Hematopoietic multipotent progenitor cell (in vitro differentiated cells): Measurements from ENCODE around the gene KLK8. TPM values are rescaled to one million over a fixed set of nuclear protein-coding genes. Genes with fewer than 3 reads are reported as not detected.
"Not testable (repeated sequence)": the region's sequence is repeated elsewhere in the genome, so short reads cannot be mapped to it uniquely, and the experiment has no call there.

ENCODE experiments used
- DNase-seq, 3 donors: peaks; one replicate each; pipeline ENCODE4 v3.0.0-alpha.2; 2011 to 2015; ENCODE audit warnings: low read depth in 2 of 3, low spot score in 2 of 3
- total RNA-seq: library from RNA; depleted of rRNA; stranded (reverse); fragments of >200 nt; gene quantifications from one replicate; pipeline ENCODE4 v1.2.3, GENCODE V29; 2012

Gene KLK8
- total RNA-seq, 1 donor: not detected

DNA sequence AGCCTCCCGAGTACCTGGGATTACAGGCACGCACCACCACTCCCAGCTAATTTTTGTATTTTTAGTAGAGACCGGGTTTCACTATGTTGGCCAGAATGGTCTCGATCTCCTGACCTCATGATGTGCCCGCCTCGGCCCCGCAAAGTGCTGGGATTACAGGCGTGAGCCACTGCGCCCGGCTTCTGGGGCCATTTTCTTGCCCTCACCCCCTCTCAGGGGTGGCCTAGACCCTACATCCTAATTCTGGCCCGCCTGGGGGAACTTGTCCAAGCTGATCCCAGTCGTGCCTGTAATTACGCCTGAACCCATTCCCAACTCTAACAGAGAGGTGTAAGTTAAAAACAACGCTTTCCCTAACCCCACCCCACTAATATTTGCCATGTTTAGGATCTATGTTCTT, 17.0 kb downstream of the KLK8 start:
- not testable (repeated sequence) for DNase-seq

- DNase-seq: no peak
These were observed 17.6 kb downstream of the KLK8 start, which contains the start of gene KLK7 for GRCh38 chr19:50983625-50984292. KLK7 (minus strand) TSS chr19:50983917; CDS start chr19:50982399, 1,518 bp downstream.

- DNase-seq: no peak
These were observed 19.2 kb downstream of the KLK8 start for GRCh38 chr19:50982186-50982585.

GRCh38 chr19:50981587-50982146, 19.7 kb downstream of the KLK8 start:
- DNase-seq: no peak

DNA sequence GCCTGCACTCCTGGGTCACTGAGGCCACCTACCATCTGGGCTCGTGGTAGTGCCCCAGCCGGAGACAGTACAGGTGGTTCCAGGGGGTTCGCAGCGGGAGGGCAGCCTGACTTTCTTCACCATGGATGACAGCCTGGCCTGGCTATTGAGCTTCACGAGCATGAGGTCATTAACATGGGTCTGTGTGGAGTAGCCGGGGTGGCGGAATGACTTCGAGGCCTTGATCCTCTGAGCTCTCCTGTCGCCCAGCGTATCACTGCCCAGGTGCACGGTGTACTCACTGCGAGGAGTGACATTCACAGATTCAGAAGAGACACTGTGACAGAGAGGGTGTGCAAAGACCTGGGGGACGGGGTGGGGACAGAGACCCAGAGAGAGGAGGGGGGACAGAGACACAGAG, 21.2 kb downstream of the KLK8 start:
- DNase-seq: no peak

DNA sequence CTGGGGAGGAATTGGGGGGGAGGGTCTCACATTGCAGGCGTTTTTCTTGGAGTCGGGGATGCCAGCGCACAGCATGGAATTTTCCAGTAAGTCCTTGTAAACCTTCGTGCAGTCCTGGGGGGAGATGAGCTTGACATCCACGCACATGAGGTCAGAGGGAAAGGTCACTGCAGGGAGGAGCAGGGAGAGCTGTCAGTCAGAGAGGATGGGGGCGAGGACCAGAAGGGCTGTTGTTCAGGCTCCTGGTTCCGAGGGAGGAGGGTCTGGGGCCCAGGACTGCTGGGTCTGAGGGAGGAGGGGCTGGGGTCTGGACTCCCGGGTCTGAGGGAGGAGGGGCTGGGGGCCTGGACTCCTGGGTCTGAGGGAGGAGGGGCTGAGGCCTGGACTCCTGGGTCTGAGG, 21.6 kb downstream of the KLK8 start:
- DNase-seq: no peak

GRCh38 chr19:50978772-50979390, 22.5 kb downstream of the KLK8 start:
- DNase-seq: no peak

DNA sequence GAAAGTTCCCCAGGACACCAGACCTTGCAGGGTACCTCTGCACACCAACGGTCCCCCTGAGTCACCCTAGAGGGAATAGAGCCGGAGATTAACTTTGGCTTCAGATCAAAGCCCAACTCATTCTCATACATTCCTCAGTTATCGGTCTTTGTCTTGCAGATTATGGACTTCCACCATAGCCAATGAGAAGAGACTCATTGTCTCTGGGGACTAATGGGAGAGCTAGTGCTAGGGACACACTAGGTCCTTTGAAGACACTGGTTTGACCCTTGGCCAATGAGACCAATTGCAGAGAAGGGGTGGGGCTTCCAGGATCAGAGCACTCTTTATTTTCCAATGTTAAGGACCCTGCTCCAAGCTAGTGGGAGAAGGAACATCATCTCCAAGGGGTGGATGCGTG, 23.8 kb downstream of the KLK8 start:
- no peak for DNase-seq

DNA sequence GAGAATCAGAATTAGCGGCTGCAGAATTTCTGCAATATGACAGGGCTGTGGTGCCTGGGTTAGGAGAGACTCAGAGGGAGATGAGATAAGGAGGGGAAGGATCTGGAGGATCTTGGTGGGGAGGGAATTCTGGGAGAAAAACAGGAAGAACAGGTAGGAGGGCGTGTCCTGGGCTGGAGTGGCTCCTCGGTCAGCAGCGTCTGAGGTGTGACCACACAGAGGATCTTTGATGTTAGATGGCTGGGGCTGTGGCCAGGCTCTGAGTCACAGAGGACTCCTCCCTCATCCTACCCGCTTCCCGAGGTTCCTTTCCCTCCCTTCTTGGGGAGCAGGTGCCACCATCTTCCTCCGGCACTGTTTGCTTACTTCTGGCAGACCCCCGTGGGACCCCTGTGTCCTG, 25.6 kb downstream of the KLK8 start:
- no peak for DNase-seq

- no peak for DNase-seq
These were observed 26.5 kb downstream of the KLK8 start for GRCh38 chr19:50974702-50975556.

GRCh38 chr19:50972795-50973376, 28.5 kb downstream of the KLK8 start:
- DNase-seq: no peak

DNA sequence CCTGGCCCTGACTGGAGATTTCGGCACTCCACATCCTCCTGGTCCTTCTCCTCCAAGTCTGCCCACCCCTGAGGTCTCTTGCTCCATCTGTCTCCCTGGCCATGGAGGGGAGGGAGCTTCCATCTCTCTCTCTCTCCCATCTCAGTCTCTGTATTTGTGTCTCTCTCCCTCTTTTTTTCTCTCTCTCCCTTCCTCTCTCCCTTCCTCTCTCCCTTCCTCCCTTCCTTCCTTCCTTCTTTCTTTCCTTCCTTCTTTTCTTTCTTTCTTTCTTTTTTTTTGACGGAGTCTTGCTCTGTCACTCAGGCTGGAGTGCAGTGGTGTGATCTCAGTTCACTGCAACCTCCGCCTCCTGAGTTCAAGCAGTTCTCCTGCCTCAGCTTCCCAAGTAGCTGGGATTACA, 31.6 kb downstream of the KLK8 start:
- not testable (repeated sequence) for DNase-seq

DNA sequence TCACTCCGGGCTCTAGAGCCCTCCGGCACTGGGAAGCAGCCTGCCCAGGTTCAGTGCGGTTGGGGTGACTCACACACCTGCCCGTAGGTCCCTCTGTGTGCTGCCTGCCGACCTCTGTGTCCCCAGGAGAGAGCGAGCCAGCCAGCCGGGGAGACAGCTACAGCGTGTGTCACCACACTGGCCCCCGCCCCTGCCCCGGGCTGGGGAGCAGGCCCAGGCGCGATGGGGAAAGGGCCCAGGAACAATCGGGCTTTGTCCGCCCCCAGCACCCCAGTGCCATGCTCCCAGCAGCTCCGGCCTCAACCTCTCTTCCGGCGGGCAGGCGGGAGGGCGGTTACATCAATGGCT, 32.0 kb downstream of the KLK8 start, which contains the start of gene KLK6:
TSS of gene KLK6 (minus strand) at position 179 of the 348 bp plus-strand sequence. CDS start 1,487 bp downstream, outside the sequence.
- DNase-seq: no peak

DNA sequence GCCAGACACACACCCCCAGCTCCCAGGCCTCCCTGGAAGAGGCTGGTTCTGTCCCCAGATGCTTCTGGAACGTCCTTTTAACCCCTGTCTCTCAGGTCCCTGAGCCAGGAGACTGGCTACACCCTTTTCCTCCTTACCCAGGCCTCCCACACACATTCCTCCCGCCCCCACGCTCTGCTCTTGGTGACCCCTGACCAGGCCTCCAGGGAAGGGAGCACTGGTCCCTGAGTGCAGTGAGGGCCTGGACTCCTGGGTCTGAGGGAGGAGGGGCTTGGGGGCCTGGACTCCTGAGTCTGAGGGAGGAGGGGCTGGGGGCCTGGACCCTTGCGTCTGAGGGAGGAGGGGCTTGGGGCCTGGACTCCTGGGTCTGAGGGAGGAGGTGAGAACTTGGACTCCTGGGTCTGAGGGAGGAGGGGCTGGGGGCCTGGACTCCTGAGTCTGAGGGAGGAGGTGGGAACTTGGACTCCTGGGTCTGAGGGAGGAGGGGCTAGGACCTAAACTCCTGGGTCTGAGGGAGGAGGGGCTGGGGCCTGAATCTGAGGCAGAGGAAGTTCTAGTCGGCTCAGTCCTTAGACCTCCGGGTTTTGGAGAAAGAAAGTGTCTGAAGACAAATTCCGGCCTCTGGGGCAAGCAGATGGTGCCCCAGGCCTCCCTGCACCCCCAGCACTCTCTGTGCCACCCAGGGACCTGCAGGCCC, 32.5 kb downstream of the KLK8 start:
- no peak for DNase-seq

DNA sequence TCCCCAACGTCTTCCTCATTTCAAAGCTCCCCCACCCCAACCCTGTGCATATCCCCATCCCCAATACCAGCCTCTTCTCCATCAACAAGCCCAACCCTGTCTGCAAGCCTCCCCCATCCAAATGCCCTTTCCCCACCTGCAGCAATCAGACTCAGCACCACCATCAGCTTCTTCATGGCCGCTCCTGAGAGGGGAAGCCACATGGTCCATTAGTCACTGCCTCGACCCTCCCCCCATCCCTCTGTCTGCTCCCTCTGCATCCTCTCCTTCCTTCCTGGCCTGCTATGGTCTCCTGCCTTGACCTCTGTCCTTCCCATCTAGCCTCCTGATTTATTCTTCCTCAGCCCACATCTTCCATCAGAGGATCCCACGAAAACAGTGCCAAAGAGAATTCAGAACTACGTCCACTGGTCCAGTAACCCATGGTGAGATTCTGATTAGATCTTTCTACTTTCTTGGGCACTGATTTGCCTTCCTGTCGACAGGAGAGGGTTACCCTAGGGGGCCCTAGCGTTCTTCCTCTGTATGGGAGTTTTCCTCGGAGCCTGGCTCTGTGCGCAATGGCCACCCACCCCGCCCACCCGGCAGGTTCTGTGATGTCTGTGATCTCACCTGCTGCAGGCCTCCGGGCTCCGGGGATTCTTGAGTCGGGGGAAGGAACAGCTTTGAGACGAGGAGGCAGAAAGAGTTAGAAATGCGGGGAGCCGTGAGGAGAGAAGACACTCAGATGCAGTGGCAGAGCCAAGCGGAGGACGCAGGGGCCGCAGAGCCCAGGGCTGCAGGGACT, 33.3 kb downstream of the KLK8 start:
- DNase-seq: no peak

DNA sequence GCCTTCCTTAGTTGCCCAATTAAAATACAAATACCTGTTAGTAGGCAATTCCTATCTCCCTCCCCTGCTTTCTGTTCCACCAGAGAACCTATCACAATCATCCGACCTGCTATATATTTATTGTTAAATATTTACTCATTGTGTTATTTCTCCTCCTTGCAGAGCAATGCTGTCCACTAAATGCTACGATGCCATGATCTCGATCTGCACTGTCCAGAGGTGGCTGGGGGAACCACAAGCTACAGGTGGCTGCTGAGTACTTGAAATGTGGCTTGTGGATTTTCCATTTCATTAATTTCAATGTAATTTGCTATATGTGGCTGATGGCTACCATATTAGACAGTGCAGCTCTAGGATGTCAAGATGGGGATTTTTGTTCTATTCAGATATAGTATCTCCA, 37.1 kb downstream of the KLK8 start:
- no peak for DNase-seq

- no peak for DNase-seq
These were observed 38.0 kb downstream of the KLK8 start for GRCh38 chr19:50963381-50963780.

DNA sequence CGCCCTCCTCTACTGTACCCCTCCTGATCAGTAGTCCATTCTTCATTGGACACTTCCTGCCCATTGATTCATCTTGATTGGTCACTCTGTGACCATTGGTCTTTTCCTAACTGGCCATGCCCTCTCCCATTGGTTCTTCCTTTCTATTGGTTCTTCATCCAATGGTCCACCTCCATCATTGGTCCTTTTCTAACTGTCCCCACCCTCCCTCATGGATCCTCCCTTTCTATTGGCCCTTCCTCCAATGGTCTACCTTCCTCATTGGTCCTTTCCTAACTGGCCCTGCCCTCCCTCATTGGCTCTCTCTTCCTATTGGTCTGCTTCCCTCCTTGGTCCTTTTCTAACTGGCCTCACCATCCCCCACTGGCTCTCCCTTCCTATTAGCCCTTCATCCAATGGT, 39.2 kb downstream of the KLK8 start:
- DNase-seq: no peak

DNA sequence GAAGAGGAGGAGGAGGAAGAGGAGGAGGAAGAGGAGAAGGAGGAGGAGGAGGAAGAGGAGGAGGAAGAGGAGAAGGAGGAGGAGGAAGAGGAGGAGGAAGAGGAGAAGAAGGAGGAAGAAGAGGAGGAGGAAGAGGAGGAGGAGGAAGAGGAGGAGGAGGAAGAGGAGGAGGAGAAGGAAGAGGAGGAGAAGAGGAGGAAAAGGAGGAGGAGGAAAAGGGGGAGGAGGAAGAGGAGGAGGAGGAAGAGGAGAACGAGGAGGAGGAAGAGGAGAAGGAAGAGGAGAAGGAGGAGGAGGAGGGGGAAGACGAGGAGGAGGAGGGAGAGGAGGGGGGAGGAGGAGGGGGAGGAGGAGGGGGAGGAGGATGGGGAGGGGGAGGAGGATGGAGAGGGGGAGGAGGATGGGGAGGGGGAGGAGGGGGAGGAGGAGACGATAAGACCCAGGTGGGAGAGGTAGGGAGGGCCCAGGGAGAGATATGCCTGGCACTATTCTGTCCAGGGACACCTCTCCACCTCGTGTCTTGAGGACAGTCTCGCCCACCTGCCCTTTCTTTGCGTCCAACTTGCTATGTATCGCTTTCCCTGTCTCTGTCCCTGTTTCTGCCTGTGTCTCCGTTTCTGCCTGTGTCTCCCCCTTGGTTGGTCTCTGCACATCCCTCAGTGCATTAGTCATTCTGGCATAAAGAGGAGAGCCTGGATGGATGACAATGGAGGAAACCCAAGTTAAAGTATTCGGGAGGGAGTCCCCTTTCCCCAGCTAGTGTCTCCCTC, 41.5 kb downstream of the KLK8 start:
- DNase-seq: no peak
